ENCODE data around the gene PDHX. TPM values are rescaled to one million over a fixed set of nuclear protein-coding genes. Genes with fewer than 3 reads are reported as not detected.

The PDHX gene
- total and polyA plus RNA-seq, 9 donors: 11.8 to 45.2 (median 24.0) TPM

DNA sequence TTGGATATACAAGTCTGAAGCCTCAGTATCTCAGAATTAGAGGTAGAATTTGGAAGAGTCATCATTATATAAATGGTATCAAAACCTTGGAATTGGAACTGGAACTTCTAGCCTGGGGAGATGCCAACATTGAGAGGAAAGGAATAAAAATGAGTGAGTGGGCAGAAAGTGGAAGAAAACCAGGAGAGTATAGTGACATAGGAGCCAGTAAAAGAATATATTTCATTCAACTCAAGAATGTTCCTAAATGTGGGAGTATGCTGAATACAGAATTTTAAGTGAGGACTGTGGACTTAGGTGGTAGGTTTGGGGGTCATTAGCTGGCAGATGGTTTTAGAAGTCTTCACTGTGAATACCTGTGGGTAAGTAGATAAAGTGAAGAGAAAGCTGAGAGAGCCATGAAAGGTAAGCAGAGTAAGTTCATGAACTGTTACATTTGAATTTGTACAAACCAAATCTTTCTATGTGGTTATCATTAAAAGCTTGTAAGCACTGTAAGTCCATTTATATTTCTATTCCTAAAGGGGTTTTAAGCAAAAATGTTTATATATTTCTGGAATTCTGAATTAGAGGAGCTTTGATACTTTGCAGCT, 60.2 kb downstream of the PDHX start:
- intact Hi-C loops (cut with DNase I): no loop called here

GRCh38 chr11:34977089-34977912, 60.9 kb downstream of the PDHX start:
- Histone ChIP-seq H3K27me3 (no peaks in the 10 kb centered on the region), H3K4me3 (no peak overlapping the region), H3K4me1 (ENCODE audit: insufficient read depth) (no peaks in the 10 kb centered on the region), H3K27ac (no peak overlapping the region), H3K9me3 (no peaks in the 10 kb centered on the region), H3K36me3 (no peaks in the 10 kb centered on the region)
- no peak for DNase-seq
- TF ChIP-seq, protein P1, sequence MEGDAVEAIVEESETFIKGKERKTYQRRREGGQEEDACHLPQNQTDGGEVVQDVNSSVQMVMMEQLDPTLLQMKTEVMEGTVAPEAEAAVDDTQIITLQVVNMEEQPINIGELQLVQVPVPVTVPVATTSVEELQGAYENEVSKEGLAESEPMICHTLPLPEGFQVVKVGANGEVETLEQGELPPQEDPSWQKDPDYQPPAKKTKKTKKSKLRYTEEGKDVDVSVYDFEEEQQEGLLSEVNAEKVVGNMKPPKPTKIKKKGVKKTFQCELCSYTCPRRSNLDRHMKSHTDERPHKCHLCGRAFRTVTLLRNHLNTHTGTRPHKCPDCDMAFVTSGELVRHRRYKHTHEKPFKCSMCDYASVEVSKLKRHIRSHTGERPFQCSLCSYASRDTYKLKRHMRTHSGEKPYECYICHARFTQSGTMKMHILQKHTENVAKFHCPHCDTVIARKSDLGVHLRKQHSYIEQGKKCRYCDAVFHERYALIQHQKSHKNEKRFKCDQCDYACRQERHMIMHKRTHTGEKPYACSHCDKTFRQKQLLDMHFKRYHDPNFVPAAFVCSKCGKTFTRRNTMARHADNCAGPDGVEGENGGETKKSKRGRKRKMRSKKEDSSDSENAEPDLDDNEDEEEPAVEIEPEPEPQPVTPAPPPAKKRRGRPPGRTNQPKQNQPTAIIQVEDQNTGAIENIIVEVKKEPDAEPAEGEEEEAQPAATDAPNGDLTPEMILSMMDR (IDR thresholded peaks at IDR 0.05): no peak
- TF ChIP-seq POLR2A (IDR thresholded peaks at IDR 0.05): no peak
- TF ChIP-seq EP300 (IDR thresholded peaks at IDR 0.05): no peak
- intact Hi-C loops (cut with DNase I): no loop called here
- WGBS, 3 donors: 36 to 42% (median 42%) methylated on average over 6 of the region's 6 CpGs

More for the DNA sequence above, 60.2 kb downstream of the PDHX start:
- Histone ChIP-seq H3K27me3 (no peaks in the 10 kb centered on the region), H3K27ac (no peak overlapping the region), H3K4me1 (ENCODE audit: insufficient read depth) (no peaks in the 10 kb centered on the region), H3K36me3 (no peaks in the 10 kb centered on the region), H3K4me3 (no peak overlapping the region), H3K9me3 (no peaks in the 10 kb centered on the region)
- TF ChIP-seq EP300 (IDR thresholded peaks at IDR 0.05) (no peak), POLR2A (IDR thresholded peaks at IDR 0.05) (no peak)
- TF ChIP-seq, protein P1 (IDR thresholded peaks at IDR 0.05): no peak
- no peak for DNase-seq

DNA sequence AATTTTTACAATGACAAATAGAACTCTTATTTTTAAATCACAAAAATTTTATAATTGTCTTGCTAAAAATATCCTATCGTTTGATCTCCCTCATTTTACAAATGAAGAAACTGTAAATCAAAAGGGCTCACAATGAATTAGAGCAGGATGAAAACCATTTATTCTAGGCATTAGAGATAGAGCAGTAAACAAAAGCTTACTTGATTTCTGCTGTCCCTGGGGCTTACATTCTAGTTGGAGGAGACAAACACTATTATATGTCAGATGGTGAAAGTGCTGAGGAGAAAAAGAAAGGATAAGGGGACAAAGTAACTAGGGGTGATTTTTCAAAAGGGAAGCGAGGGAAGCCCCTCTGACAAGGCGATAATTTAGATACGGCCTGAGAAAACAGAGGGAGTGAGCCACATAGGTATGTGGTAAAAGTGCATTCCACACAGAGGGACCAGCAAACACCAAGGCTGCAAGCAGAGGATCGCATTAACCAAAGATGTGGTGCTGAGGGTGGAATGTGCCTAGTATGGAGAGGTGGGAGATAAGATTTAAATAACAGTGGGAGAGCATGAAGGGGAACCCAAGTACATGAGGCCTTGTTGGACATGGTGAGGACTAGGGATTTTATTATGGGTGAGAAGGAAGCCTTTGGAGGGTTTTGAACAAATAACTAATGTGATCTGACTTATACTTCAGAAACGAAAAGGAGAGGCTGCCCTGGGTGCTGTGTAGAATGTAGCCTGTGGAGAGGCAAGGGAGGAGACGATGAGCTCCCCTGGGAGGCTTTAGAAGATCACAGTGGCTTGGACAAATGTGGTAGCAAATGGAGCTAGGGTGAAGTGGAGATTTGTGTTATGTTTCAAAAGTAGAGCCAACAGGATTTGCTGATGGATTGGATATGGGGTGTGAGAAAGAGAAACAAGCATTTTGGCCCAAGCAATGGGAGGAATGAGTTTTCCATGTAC, 62.1 kb downstream of the PDHX start:
- H3K27ac ChIP-seq: no peak overlapping the region
- intact Hi-C loops (cut with DNase I): no loop called here

DNA sequence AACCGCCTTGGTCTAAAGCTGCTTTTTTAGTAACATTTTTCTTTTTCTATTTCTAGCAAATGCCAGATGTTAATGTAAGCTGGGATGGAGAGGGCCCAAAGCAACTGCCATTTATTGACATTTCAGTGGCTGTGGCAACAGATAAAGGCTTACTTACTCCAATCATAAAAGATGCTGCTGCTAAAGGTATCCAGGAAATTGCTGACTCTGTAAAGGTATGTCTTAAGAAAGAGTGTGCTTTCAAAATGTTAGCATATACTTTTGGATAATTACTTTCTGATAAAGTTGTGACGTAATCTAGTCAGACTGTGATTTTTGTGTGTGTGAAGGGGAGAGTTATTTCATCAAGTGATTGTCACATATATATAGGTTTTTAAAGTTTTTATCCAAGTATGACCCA, 68.1 kb downstream of the PDHX start:
- TF ChIP-seq POLR2A (IDR thresholded peaks at IDR 0.05): no peak
- TF ChIP-seq, protein P1 (IDR thresholded peaks at IDR 0.05): no peak
- no peak for TF ChIP-seq EP300 (IDR thresholded peaks at IDR 0.05)
- Histone ChIP-seq H3K9me3 (no peaks in the 10 kb centered on the region), H3K4me1 (ENCODE audit: insufficient read depth) (no peaks in the 10 kb centered on the region), H3K27ac (no peak overlapping the region), H3K4me3 (no peak overlapping the region), H3K27me3 (no peaks in the 10 kb centered on the region), H3K36me3 (no peaks in the 10 kb centered on the region)
- DNase-seq: no peak
- intact Hi-C loops (cut with DNase I): no loop called here
- WGBS, 3 donors: 85 to 94% (median 87%) methylated on average over 2 of the region's 2 CpGs

More for the DNA sequence above, 62.1 kb downstream of the PDHX start:
- TF ChIP-seq, protein P1 (IDR thresholded peaks at IDR 0.05): no peak
- TF ChIP-seq EP300 (IDR thresholded peaks at IDR 0.05) (no peak), POLR2A (IDR thresholded peaks at IDR 0.05) (no peak)
- H3K9me3 ChIP-seq: no peaks in the 10 kb centered on the region
- no peaks in the 10 kb centered on the region for H3K36me3 ChIP-seq
- DNase-seq: no peak
- no peaks in the 10 kb centered on the region for H3K27me3 ChIP-seq
- 78 to 84% (median 83%) methylated on average over 7 of the region's 7 CpGs for WGBS, 3 donors
- H3K4me1 ChIP-seq (ENCODE audit: insufficient read depth): no peaks in the 10 kb centered on the region
- H3K4me3 ChIP-seq: no peak overlapping the region

Measured in ovary (tissue), 9 donors.